ENCODE measurements around the gene F11R. TPM values are rescaled to one million over a fixed set of nuclear protein-coding genes. Genes with fewer than 3 reads are reported as not detected.
A peak's percentile ranks its signal among the peaks of the same experiment; 100 is the strongest.

Gene F11R
- total and polyA plus RNA-seq, 10 of the 15 experiments (the other 5 are each of a cell fraction or from before 2014, with no cell fraction given): 15.3 to 80.9 (median 24.3) TPM

GRCh38 chr1:161038523-161039153 is 17.7 kb upstream of the F11R start, which contains the start of gene TSTD1 (continued):
- TF ChIP-seq E2F8 (IDR thresholded peaks at IDR 0.05; ENCODE audit: low read depth, partially characterized antibody): peak; percentile 65
- no peak for TF ChIP-seq ZNF384 (IDR thresholded peaks at IDR 0.05; ENCODE audit: borderline replicate concordance, low read depth, low read length)
- TF ChIP-seq EED (IDR thresholded peaks at IDR 0.05; ENCODE audit: low read depth): 0 out of 2 replicates have a peak, but pooled peaks have one; percentile 10
- TF ChIP-seq ZBTB11 (CRISPR knock-in tag; IDR thresholded peaks at IDR 0.05): no peak
- TF ChIP-seq STAT1 (conservative IDR thresholded peaks at IDR 0.05): no peak
- no peak for TF ChIP-seq CBX3 (IDR thresholded peaks at IDR 0.05; ENCODE audit: borderline replicate concordance, low read depth)
- TF ChIP-seq SIN3A (IDR thresholded peaks at IDR 0.05; ENCODE audit: low read depth, low read length): peak; percentile 48; the same call in 1 of the 2 replicates
- TF ChIP-seq ZNF622 (IDR thresholded peaks at IDR 0.05): no peak
- no peak for TF ChIP-seq NFYA (IDR thresholded peaks at IDR 0.05; ENCODE audit: borderline replicate concordance, low read depth, low read length)
- no peak for TF ChIP-seq HDAC6 (IDR thresholded peaks at IDR 0.05; ENCODE audit: unreplicated experiment)
- no peak for TF ChIP-seq IRF3 (IDR thresholded peaks at IDR 0.05)
- TF ChIP-seq ATF2 (IDR thresholded peaks at IDR 0.05; ENCODE audit: low read length): no peak; the same call in 1 of the 2 replicates
- TF ChIP-seq HCFC1 (IDR thresholded peaks at IDR 0.05; ENCODE audit: low read length): no peak
- TF ChIP-seq ZNF592 (IDR thresholded peaks at IDR 0.05): no peak
- no peak; the same call in 1 of the 2 replicates for TF ChIP-seq SMAD5 (IDR thresholded peaks at IDR 0.05; ENCODE audit: low read depth)
- peak; percentile 96 for TF ChIP-seq POLR2A (IDR thresholded peaks at IDR 0.05; ENCODE audit: low read depth, low read length)
- TF ChIP-seq ETV6 (conservative IDR thresholded peaks at IDR 0.05 in 1 of 2, IDR thresholded peaks at IDR 0.05 in 1 of 2; ENCODE audit: borderline replicate concordance in 1 of 2, low read depth in 1 of 2): no peak

Measured in GM12878 (cell line).